ENCODE measurements around the gene VANGL1.
"Not testable (repeated sequence)": the region's sequence is repeated elsewhere in the genome, so short reads cannot be mapped to it uniquely, and the experiment has no call there.

VANGL1 gene

DNA sequence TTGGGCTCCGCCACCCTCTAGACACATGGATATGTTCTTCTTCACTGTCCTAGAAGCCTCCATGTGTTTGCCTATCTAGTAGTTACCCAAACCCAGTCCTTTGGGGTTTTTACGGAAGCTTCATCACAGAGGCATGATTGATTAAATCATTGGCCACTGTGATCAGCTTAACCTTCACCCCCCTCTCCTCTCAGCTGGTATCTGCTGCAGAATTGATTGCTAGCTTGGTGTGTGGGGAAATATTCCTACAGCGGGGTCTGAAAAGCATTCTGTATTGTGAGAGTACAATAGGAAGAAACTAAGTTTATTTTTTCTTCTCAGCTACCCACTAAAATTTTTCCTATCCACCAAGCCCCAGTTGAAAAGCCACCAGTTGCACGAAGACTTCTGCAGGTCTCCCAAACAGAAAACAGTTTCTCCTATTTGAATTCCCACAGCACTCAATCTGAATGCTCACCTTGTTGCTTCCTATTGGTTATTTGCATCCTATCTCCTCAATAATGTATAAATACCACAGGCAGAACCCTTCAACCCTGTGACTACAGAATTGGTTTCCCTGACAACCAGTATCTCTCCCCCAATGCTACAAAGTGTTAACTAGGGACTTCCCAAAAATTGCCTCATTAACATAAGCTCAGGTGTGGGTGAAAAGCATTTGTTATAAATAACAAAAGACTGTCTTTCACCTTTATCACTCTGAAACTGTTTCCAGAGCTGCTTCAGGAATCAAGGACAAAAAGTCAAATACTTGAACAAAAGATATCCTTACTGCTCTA, 9.3 kb upstream of the VANGL1 start:
- peaks cover 9% of the 10 kb centered on the region for H3K9me3 Mint-ChIP-seq
- no peaks in the 10 kb centered on the region for H3K4me1 Mint-ChIP-seq
- H3K27ac Mint-ChIP-seq = no peak overlapping the region
- no peak for DNase-seq (ENCODE audit: low spot score in 2 of 2)
- H3K36me3 Mint-ChIP-seq = no peaks in the 10 kb centered on the region
- H3K4me3 Mint-ChIP-seq = no peak overlapping the region
- no peak for ATAC-seq

DNA sequence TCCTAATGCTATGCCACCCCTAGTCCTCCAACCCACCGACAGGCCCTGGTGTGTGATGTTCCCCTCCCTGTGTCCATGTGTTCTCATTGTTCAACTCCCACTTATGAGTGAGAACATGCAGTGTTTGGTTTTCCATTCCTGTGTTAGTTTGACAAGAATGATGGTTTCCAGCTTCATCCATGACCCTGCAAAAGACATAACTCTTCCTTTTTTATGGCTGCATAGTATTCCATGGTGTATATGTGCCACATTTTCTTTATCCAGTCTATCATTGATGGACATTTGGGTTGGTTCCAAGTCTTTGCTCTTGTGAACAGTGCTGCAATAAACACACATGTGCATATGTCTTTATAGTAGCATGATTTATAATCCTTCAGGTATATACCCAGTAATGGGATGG, 8.2 kb upstream of the VANGL1 start:
- not testable (repeated sequence) for ATAC-seq, H3K4me1 Mint-ChIP-seq
- DNase-seq (ENCODE audit: low spot score in 2 of 2) = peak in 1 of 2 donors; percentile 28

DNA sequence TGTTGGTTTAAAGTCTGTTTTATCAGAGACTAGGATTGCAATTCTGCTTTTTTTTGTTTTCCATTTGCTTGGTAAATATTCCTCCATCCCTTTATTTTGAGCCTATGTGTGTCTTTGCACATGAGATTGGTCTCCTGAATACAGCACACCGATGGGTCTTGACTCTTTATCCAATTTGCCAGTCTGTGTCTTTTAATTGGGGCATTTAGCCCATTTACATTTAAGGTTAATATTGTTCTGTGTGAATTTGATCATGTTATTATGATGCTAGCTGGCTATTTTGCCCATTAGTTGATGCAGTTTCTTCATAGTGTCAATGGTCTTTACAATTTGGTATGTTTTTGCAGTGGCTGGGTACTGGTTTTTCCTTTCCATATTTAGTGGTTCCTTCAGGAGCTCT, 4.5 kb upstream of the VANGL1 start:
- H3K4me3 Mint-ChIP-seq; H3K4me1 Mint-ChIP-seq; ATAC-seq; H3K36me3 Mint-ChIP-seq; DNase-seq (ENCODE audit: low spot score in 2 of 2); H3K27ac Mint-ChIP-seq: not testable (repeated sequence)
- peaks cover 14% of the 10 kb centered on the region for H3K9me3 Mint-ChIP-seq

More for the DNA sequence above, 8.2 kb upstream of the VANGL1 start:
- not testable (repeated sequence) for H3K4me3 Mint-ChIP-seq, H3K9me3 Mint-ChIP-seq, H3K36me3 Mint-ChIP-seq, H3K27ac Mint-ChIP-seq

- Mint-ChIP-seq H3K4me3 (no peak overlapping the region), H3K27ac (no peak overlapping the region), H3K4me1 (peaks cover 7% of the 10 kb centered on the region), H3K36me3 (no peaks in the 10 kb centered on the region), H3K9me3 (peaks cover 14% of the 10 kb centered on the region)
- no peak for ATAC-seq
- DNase-seq (ENCODE audit: low spot score in 2 of 2) = no peak
These were observed 1.4 kb upstream of the VANGL1 start for GRCh38 chr1:115640384-115640783.

DNA sequence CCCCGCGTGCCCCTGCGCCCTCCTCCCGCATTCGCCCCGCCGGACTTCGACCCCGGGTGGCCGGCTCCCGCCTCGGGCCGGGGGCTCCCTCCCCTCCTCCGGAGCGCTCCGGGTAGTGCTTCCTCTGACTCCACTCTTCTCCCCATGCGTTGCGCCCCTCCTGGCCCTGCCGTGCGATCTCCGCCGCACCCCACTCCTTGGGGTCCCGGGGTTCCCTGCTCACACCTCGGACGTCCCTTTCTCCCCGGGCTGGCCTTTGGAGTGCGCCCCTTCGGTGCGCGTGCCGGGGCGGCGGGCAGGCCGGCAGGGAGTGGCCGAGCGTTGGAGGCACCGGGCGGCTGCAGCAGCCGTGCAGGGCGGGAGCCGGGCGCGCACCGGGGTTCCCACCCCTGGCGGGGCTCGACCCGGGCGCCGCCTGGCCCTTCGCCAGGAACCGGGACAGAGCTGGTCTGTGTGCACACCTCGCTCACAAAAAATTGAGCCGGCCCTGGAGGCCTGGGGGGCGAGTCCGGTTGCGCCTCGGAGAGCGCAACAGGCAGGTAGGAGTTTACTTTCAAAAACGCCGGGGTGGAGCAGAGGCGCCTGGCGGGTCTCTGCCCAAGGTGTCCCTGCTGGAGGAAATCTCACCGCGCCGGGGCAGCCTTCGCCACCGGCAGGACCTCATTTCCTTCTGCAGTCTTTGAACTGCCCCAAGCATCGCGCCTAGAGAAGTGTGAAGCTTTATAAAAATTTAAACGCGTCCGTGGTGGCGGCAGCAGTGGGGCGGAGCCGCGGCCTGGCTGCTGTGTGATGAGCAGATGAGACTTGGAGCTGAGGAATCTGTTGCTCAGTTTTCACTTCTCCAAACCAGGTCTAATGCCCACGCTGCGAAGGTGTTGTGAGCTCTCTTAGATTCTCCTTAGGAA, 650 bp downstream of the VANGL1 start:
- H3K27ac Mint-ChIP-seq = no peak overlapping the region
- DNase-seq (ENCODE audit: low spot score in 2 of 2) = peak; percentile 10 to 69

GRCh38 chr1:115643225-115643624, 1.5 kb downstream of the VANGL1 start:
- ATAC-seq = no peak
- H3K27ac Mint-ChIP-seq = no peak overlapping the region
- H3K36me3 Mint-ChIP-seq = no peaks in the 10 kb centered on the region
- H3K9me3 Mint-ChIP-seq = peaks cover 5% of the 10 kb centered on the region
- DNase-seq (ENCODE audit: low spot score in 2 of 2) = no peak
- peaks cover 7% of the 10 kb centered on the region for H3K4me1 Mint-ChIP-seq
- peak overlapping the region; percentile 58 for H3K4me3 Mint-ChIP-seq

More for the DNA sequence above, 650 bp downstream of the VANGL1 start:
- Mint-ChIP-seq H3K4me3 (peak overlapping the region; percentile 58), H3K4me1 (peaks cover 7% of the 10 kb centered on the region), H3K36me3 (no peaks in the 10 kb centered on the region), H3K9me3 (peaks cover 8% of the 10 kb centered on the region)
- peak; percentile 66 for ATAC-seq

GRCh38 chr1:115643666-115644065, 1.9 kb downstream of the VANGL1 start:
- H3K27ac Mint-ChIP-seq = no peak overlapping the region

DNA sequence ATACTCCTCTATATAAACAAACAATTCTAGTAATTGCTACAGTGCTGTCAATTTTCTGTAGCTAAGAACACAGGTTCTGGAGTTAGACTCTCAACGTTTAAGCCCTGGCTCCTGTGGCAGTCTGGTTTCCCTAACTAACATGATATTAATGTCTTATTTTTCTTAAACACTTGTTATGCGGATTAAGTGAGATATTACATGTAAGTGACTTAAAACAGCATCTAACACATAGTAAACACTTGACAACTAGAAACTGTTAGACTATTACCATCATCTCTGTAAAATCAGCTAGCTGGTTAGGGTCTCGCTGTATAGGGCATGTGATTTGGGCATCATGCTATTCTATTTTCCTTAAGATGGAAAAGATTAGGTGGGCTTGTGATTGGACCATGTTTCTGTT, 2.3 kb downstream of the VANGL1 start:
- H3K9me3 Mint-ChIP-seq = peaks cover 3% of the 10 kb centered on the region
- no peak for DNase-seq (ENCODE audit: low spot score in 2 of 2)
- no peak for ATAC-seq
- no peak overlapping the region for H3K27ac Mint-ChIP-seq
- H3K36me3 Mint-ChIP-seq = no peaks in the 10 kb centered on the region
- H3K4me1 Mint-ChIP-seq = peaks cover 7% of the 10 kb centered on the region
- H3K4me3 Mint-ChIP-seq = no peak overlapping the region

More at GRCh38 chr1:115643666-115644065, 1.9 kb downstream of the VANGL1 start:
- Mint-ChIP-seq H3K36me3 (no peaks in the 10 kb centered on the region), H3K4me3 (no peak overlapping the region), H3K4me1 (peaks cover 7% of the 10 kb centered on the region), H3K9me3 (peaks cover 4% of the 10 kb centered on the region)
- DNase-seq (ENCODE audit: low spot score in 2 of 2) (no peak), ATAC-seq (no peak)

DNA sequence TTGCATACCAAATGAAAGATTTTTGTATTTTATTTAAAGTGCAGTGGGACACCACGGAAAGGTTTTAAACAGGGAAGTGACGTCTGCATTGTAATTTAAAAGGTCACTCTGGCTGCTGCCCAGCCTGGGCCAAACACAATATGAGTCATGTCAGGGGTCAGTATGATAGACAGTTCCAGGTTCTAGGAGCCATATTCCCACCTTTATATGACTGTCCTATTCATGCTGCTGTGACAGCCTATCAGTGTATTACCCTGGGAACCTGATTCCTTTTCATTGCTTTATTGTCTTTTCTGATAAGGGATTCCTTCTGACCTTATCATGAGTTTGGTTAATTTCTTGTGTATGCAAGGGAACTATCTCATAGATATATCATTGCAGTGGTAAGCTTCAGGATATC, 5.3 kb downstream of the VANGL1 start:
- peaks cover 7% of the 10 kb centered on the region for H3K4me1 Mint-ChIP-seq
- peaks cover 5% of the 10 kb centered on the region for H3K36me3 Mint-ChIP-seq
- no peak overlapping the region for H3K4me3 Mint-ChIP-seq
- DNase-seq (ENCODE audit: low spot score in 2 of 2) (no peak), ATAC-seq (no peak)
- no peaks in the 10 kb centered on the region for H3K9me3 Mint-ChIP-seq
- no peak overlapping the region for H3K27ac Mint-ChIP-seq

GRCh38 chr1:115647507-115647906, 5.7 kb downstream of the VANGL1 start:
- no peaks in the 10 kb centered on the region for H3K9me3 Mint-ChIP-seq
- DNase-seq (ENCODE audit: low spot score in 2 of 2) (peak in 1 of 2 donors; percentile 40), ATAC-seq (peak; percentile 65)
- H3K4me3 Mint-ChIP-seq = no peak overlapping the region
- H3K36me3 Mint-ChIP-seq = peaks cover 10% of the 10 kb centered on the region
- peaks cover 7% of the 10 kb centered on the region for H3K4me1 Mint-ChIP-seq
- H3K27ac Mint-ChIP-seq = no peak overlapping the region

- Mint-ChIP-seq H3K4me3 (no peak overlapping the region), H3K9me3 (no peaks in the 10 kb centered on the region), H3K27ac (no peak overlapping the region), H3K36me3 (peaks cover 11% of the 10 kb centered on the region), H3K4me1 (peaks cover 7% of the 10 kb centered on the region)
- ATAC-seq (no peak), DNase-seq (ENCODE audit: low spot score in 2 of 2) (no peak)
These were observed 6.3 kb downstream of the VANGL1 start for GRCh38 chr1:115647919-115648650.

DNA sequence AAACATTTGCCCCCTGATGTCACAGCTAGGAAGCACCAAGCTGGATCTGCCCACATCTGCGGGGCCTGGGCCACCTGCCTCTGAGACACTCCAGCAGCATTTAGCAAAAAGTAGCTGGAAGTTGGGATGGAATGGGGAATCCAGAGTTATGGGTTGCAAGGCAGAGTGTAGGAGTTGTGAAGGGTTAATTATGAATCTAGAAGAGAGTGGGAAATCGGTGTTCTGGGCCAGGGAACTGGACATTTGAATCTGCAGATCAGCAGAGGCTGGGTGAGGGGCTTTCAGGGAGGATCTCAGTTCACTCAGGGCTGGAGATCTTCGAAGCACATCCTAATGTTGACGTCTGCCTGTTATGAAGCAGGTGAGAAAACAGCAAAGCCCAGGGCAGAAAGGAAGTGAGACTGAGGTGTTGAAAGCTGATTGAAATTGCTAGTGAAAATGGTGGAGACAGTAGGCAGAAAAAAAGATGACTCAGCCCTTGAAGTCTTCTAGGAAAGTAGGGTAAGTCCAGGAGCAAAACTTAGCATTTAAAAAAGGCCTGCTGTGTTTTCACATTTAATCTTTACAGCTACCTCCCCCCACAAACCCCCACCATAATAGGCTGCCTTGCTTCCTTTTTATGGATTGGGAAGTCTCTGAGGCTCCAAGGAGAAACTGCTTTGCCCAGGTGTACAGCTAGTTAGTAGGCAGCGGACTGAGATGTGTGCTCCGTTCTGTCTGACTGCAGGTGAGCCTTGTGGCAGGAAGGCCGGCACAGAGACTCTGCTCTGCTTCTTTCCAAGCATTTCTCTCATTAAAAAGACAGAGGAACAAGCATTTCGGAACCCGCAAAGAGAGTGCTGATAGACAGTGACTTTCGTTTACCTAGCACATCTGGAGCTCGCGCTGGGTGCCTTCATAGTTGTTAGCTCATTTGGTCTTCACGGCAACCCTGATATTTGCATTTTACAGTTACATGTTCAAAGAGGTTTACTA, 7.2 kb downstream of the VANGL1 start:
- peak in 1 of 2 donors; percentile 56 for DNase-seq (ENCODE audit: low spot score in 2 of 2)
- Mint-ChIP-seq H3K4me1 (peaks cover 7% of the 10 kb centered on the region), H3K4me3 (no peak overlapping the region), H3K36me3 (peaks cover 11% of the 10 kb centered on the region), H3K9me3 (no peaks in the 10 kb centered on the region), H3K27ac (peak overlapping the region; percentile 21)
- peak; percentile 94 for ATAC-seq

DNA sequence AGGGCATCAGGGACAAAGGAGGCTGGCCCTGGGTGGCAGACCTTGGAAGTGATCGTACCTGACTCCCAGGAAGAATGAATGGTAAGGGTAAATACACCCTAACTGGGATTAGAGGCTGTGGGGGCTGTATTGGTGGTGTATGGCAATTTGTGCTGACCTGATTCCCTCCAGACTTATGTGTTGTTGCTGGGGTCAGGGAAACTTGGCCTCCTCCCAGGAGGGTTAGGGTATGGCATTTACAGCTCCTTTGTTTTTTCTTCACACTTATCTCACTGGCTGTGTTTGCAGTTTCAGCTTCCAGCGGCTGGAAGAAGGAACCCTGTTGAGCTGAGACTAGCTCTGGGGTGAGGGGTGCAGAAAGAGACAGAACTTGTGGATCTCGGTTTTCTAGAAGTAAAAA, 8.2 kb downstream of the VANGL1 start:
- Mint-ChIP-seq H3K9me3 (no peaks in the 10 kb centered on the region), H3K4me3 (no peak overlapping the region), H3K36me3 (peaks cover 11% of the 10 kb centered on the region), H3K27ac (peak overlapping the region; percentile 21), H3K4me1 (peaks cover 10% of the 10 kb centered on the region)
- DNase-seq (ENCODE audit: low spot score in 2 of 2) (no peak), ATAC-seq (no peak)

- H3K36me3 Mint-ChIP-seq = peaks cover 11% of the 10 kb centered on the region
- H3K27ac Mint-ChIP-seq = no peak overlapping the region
- DNase-seq (ENCODE audit: low spot score in 2 of 2) (no peak), ATAC-seq (no peak)
- H3K4me1 Mint-ChIP-seq = peaks cover 17% of the 10 kb centered on the region
- no peak overlapping the region for H3K4me3 Mint-ChIP-seq
- no peaks in the 10 kb centered on the region for H3K9me3 Mint-ChIP-seq
These were observed 9.2 kb downstream of the VANGL1 start for GRCh38 chr1:115650961-115651360.

Data from stimulated activated effector memory CD8-positive, alpha-beta T cell treated with anti-CD3 and anti-CD28 coated beads, Interleukin-12 subunit alpha, Interleukin-12 subunit beta, amount 100 ng/mL, for 72 hours (primary cell).